Measurements from ENCODE around the gene WNT7A.

WNT7A gene

GRCh38 chr3:13849018-13849417 is 30.9 kb downstream of the WNT7A start:
- DNase-seq: no peak
- peaks cover 94% of the 10 kb centered on the region for H3K27me3 ChIP-seq (ENCODE audit: insufficient read depth, low read depth, severe bottlenecking)
- H3K27ac ChIP-seq: no peak overlapping the region
- H3K4me3 ChIP-seq (ENCODE audit: low read depth, low read length): no peak overlapping the region
- H3K36me3 ChIP-seq: no peaks in the 10 kb centered on the region
- H3K9me3 ChIP-seq (ENCODE audit: severe bottlenecking): peaks cover 2% of the 10 kb centered on the region
- TF ChIP-seq CTCF (IDR thresholded peaks at IDR 0.05; ENCODE audit: low read depth, low read length): no peak

- Histone ChIP-seq H3K4me3 (ENCODE audit: low read depth, low read length) (no peak overlapping the region), H3K9me3 (ENCODE audit: severe bottlenecking) (peaks cover 2% of the 10 kb centered on the region), H3K27ac (no peak overlapping the region), H3K36me3 (no peaks in the 10 kb centered on the region), H3K27me3 (ENCODE audit: insufficient read depth, low read depth, severe bottlenecking) (peaks cover 94% of the 10 kb centered on the region)
- DNase-seq: no peak
- no peak for TF ChIP-seq CTCF (IDR thresholded peaks at IDR 0.05; ENCODE audit: low read depth, low read length)
Measured at GRCh38 chr3:13846716-13847570, 32.9 kb downstream of the WNT7A start.

- TF ChIP-seq CTCF (IDR thresholded peaks at IDR 0.05; ENCODE audit: low read depth, low read length): no peak
- Histone ChIP-seq H3K27me3 (ENCODE audit: insufficient read depth, low read depth, severe bottlenecking) (peaks cover 94% of the 10 kb centered on the region), H3K27ac (no peak overlapping the region), H3K36me3 (no peaks in the 10 kb centered on the region), H3K4me3 (ENCODE audit: low read depth, low read length) (no peak overlapping the region), H3K9me3 (ENCODE audit: severe bottlenecking) (peaks cover 2% of the 10 kb centered on the region)
- DNase-seq: no peak
Measured at GRCh38 chr3:13846238-13846637, 33.6 kb downstream of the WNT7A start.

GRCh38 chr3:13845806-13846205 is 34.1 kb downstream of the WNT7A start:
- H3K27ac ChIP-seq: no peak overlapping the region
- H3K9me3 ChIP-seq (ENCODE audit: severe bottlenecking): peaks cover 2% of the 10 kb centered on the region
- no peak for TF ChIP-seq CTCF (IDR thresholded peaks at IDR 0.05; ENCODE audit: low read depth, low read length)
- no peaks in the 10 kb centered on the region for H3K36me3 ChIP-seq
- no peak for DNase-seq
- no peak overlapping the region for H3K4me3 ChIP-seq (ENCODE audit: low read depth, low read length)
- peaks cover 94% of the 10 kb centered on the region for H3K27me3 ChIP-seq (ENCODE audit: insufficient read depth, low read depth, severe bottlenecking)

- no peak for DNase-seq
- no peak overlapping the region for H3K27ac ChIP-seq
- peaks cover 94% of the 10 kb centered on the region for H3K27me3 ChIP-seq (ENCODE audit: insufficient read depth, low read depth, severe bottlenecking)
- H3K4me3 ChIP-seq (ENCODE audit: low read depth, low read length): no peak overlapping the region
- H3K9me3 ChIP-seq (ENCODE audit: severe bottlenecking): peaks cover 2% of the 10 kb centered on the region
- no peaks in the 10 kb centered on the region for H3K36me3 ChIP-seq
- no peak for TF ChIP-seq CTCF (IDR thresholded peaks at IDR 0.05; ENCODE audit: low read depth, low read length)
Measured at GRCh38 chr3:13844911-13845310, 35.0 kb downstream of the WNT7A start.

GRCh38 chr3:13844286-13844685 is 35.6 kb downstream of the WNT7A start:
- H3K36me3 ChIP-seq: no peaks in the 10 kb centered on the region
- TF ChIP-seq CTCF (IDR thresholded peaks at IDR 0.05; ENCODE audit: low read depth, low read length): no peak
- peaks cover 2% of the 10 kb centered on the region for H3K9me3 ChIP-seq (ENCODE audit: severe bottlenecking)
- no peak overlapping the region for H3K27ac ChIP-seq
- H3K27me3 ChIP-seq (ENCODE audit: insufficient read depth, low read depth, severe bottlenecking): peaks cover 94% of the 10 kb centered on the region
- no peak for DNase-seq
- no peak overlapping the region for H3K4me3 ChIP-seq (ENCODE audit: low read depth, low read length)
